NCI-H345 (cell line): Measurements from ENCODE around the gene RFC4.

Source experiments
- DNase-seq: peaks from one replicate; lab custom pipeline; 2025; lab: John Stamatoyannopoulos, UW

Gene RFC4

GRCh38 chr3:186750316-186750715, 56.0 kb downstream of the RFC4 start:
- DNase-seq, result no peak

- DNase-seq, result no peak
These were observed 60.3 kb downstream of the RFC4 start for GRCh38 chr3:186746008-186746407.

- no peak for DNase-seq
These were observed 62.6 kb downstream of the RFC4 start for GRCh38 chr3:186743666-186744065.

GRCh38 chr3:186742618-186743380, 63.5 kb downstream of the RFC4 start:
- DNase-seq, result no peak
